HG02571 (cell line): ENCODE results near the gene HDAC6.
A peak's percentile ranks its signal among the peaks of the same experiment; 100 is the strongest.

Experiments
- ATAC-seq: cut with Tn5 transposase; IDR thresholded peaks from one replicate; pipeline ENCODE4 v1.9.1; 2021; ENCODE audit warnings: mild to moderate bottlenecking, moderate library complexity; ENCODE audit not compliant: unreplicated experiment

Gene HDAC6

DNA sequence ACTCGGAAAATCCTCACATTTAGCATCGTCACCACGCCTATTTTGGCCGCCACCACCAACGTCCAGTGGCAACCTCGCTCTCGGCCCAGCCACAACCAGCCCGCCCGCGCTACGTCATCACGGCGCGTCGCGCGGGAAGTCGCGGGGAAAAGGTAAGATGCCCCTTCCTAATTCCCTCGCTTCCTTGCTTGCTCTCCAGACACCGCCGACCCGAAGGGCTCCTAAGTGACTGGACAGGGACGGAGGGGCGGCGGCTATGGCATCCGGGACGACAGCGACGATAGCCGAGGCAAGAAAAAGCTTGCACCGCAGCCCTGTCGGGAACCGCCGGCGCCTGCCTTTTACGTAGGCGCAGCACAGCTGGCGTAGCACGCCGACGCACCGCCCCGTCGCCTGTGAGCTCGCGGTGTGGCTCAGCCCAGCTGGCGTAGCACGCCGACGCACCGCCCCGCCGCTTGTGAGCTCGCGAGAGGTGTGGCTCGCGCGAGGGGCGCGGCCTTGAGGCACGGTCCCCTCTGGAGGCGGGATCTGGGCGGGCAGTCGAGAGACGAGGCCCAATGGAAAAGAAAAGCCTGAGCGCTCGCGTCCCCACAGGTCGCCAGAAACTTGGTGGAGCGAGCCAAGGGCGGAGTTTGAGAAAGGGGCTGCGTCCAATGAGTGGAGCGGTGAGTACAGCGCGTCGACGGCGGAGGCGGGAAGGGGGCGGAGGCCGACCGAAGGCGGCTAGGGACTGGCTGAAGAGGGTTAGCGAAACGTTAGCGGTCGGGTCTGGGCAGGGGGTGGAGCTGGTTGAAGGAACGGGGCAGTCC lies at the start of gene HDAC6:
TSS of gene HDAC6 (plus strand) at position 788 of the 809 bp plus-strand sequence. CDS start 626 bp downstream, outside the sequence.
- ATAC-seq: peak; percentile 83

DNA sequence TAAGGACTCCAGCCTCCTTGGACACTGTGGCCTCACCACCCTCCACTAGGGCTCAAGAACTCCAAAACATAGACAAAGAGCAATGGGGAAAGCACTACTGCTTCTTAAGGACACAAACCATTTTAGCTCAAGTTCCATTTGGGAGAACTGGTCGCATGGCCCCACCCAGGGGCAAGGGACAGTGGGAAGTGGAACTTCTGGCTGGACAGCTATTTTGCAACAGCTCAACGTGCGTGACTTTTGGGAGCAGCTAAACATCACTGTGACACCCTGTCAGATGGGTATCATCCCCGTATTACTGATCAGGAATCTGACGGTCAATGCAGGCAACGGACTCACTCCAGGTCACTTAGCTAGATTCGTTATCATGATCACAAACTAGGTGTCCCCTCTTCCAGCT lies 49.4 kb upstream of the HDAC6 start:
- ATAC-seq: no peak

GRCh38 chrX:48753708-48754228 lies 48.1 kb upstream of the HDAC6 start:
- ATAC-seq: no peak

- ATAC-seq: no peak
Measured at GRCh38 chrX:48754238-48754637, 47.6 kb upstream of the HDAC6 start.

- no peak for ATAC-seq
Measured at GRCh38 chrX:48761674-48762471, 40.0 kb upstream of the HDAC6 start, which contains the start of gene GLOD5. GLOD5 (plus strand) TSS chrX:48761747; CDS start chrX:48761791, 44 bp downstream.

GRCh38 chrX:48769230-48769629 lies 32.6 kb upstream of the HDAC6 start:
- no peak for ATAC-seq

- ATAC-seq: no peak
Measured at GRCh38 chrX:48770296-48770695, 31.6 kb upstream of the HDAC6 start.

DNA sequence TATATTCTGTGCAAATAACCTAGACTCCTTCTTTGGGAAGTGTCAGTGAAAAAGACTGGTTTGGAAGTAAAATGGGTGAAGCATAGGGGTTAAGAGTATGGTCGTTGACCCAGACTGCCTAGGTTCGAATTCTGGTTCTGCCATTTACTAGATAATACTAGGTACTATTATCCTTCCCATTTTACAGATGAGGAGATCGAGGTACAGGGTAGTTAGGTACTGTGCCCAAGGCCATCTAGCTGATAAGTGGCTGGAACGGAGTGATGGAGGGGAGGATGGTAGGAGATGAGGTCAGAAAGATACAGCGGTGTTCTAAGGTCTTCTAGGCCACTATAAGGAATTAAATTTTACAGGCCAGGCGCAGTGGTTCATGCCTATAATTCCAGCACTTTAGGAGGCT lies 29.3 kb upstream of the HDAC6 start:
- ATAC-seq: no peak

- no peak for ATAC-seq
Measured at GRCh38 chrX:48776818-48777439, 24.9 kb upstream of the HDAC6 start.

- ATAC-seq: no peak
Measured at GRCh38 chrX:48779399-48779798, 22.5 kb upstream of the HDAC6 start.

- no peak for ATAC-seq
Measured at GRCh38 chrX:48781705-48782104, 20.2 kb upstream of the HDAC6 start.

DNA sequence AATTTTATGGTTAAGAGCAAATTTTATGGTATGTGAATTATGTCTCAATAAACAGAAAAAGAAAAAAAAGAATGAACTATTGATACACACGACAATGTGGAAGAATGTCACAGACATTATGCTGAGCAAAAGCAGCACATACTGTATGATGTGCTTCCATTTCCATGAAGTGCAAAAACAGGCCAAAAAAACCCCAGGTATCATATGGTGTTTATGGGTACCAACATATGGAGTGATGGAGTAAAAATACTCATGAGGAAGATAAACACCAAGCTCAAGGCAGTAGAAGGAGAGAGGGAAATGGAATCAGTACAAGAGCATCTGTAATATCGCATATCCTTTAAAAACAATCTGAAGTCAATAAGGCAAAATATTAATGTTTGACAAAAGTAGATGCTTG lies 19.7 kb upstream of the HDAC6 start:
- ATAC-seq: no peak

- ATAC-seq: no peak
Measured at GRCh38 chrX:48782795-48783194, 19.1 kb upstream of the HDAC6 start.

DNA sequence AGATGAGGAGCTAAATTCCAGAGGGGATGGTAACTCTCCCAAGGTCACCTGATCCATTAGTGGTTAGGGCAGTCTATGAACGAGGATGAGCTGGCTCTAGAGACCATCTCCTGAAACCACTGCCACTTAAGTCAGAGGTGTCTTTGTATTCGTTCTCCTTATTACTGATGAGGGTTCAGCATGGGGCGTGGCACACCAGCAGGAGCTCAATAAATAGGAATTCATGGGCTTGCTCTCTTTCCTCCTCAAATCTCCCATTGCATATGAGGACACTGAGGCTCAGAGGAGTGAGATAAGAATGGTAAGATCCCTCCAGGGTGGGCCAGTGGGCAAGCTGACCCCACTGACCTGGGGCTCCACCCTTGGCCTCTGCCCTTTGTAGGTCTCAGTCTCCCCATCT lies 17.1 kb upstream of the HDAC6 start:
- no peak for ATAC-seq

GRCh38 chrX:48785186-48785539 lies 16.7 kb upstream of the HDAC6 start:
- ATAC-seq: no peak

- ATAC-seq: no peak
Measured at GRCh38 chrX:48785540-48786214, 16.2 kb upstream of the HDAC6 start.

GRCh38 chrX:48786341-48786800 lies 15.5 kb upstream of the HDAC6 start, which contains the start of gene GATA1:
GATA1 (plus strand) TSS chrX:48786590; CDS start chrX:48791110, 4,520 bp downstream.
- ATAC-seq: no peak

DNA sequence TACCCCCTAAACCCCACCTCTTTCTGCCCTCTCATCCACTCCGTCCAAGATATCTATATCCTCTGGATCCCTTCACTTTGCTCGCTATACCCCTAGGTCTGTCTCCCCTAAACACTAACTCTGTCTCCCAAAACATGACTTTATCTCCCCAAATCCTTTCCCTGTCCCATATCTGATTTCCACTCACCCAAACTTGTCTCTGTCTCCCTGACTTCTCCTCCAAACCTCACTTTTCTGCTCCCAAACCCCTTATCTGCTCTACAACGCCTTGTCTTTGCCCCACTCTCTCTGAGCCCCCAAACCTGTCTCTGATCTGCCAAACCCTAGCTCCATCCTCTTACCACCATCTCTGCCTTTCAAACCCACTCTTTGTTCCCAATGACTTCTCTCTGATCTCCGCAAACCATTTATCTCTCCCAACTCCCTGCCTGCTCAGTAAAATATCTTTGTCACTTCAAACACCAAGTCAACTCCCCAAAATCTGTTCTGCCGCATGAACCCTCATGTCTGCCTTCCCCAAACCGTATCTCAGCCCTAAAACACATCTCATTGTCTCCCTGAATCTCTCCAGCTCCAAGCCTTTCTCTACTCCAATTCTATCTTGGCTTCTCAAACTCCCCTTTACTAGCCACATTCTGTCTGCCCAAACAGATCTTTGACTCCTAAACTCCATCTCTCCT lies 14.9 kb upstream of the HDAC6 start:
- ATAC-seq: no peak

GRCh38 chrX:48787505-48788443 lies 14.1 kb upstream of the HDAC6 start:
- ATAC-seq: no peak
